Adipocyte (in vitro differentiated cells): ENCODE measurements around the gene CD247.

ENCODE experiments used
- DNase-seq: peaks from one replicate; pipeline ENCODE4 v3.0.0-alpha.2; 2015; ENCODE audit warnings: low read depth
- H3K27me3 ChIP-seq: replicated peaks from 2 replicates; pipeline ENCODE4 v1.7.0; 2013; ENCODE audit warnings: mild to moderate bottlenecking, low read length, moderate library complexity; ENCODE audit not compliant: control insufficient read depth, insufficient read depth
- H3K36me3 ChIP-seq: 2 replicates; pipeline ENCODE4 v1.7.0; 2013; ENCODE audit warnings: low read length, mild to moderate bottlenecking, moderate library complexity; ENCODE audit not compliant: control insufficient read depth, insufficient read depth, severe bottlenecking
- H3K4me1 ChIP-seq: 2 replicates; pipeline ENCODE4 v1.7.0; 2013; ENCODE audit warnings: mild to moderate bottlenecking, low read length, moderate library complexity; ENCODE audit not compliant: control insufficient read depth, insufficient read depth
- H3K4me3 ChIP-seq: 2 replicates; pipeline ENCODE4 v1.7.0; 2013; ENCODE audit warnings: mild to moderate bottlenecking, low read length, moderate library complexity
- H3K9ac ChIP-seq: 2 replicates; pipeline ENCODE4 v1.7.0; 2013; ENCODE audit warnings: mild to moderate bottlenecking, low read length, moderate library complexity
- H3K9me3 ChIP-seq: 2 replicates; pipeline ENCODE4 v1.7.0; 2013; ENCODE audit warnings: mild to moderate bottlenecking, low read length, moderate library complexity; ENCODE audit not compliant: control insufficient read depth

Gene CD247

DNA sequence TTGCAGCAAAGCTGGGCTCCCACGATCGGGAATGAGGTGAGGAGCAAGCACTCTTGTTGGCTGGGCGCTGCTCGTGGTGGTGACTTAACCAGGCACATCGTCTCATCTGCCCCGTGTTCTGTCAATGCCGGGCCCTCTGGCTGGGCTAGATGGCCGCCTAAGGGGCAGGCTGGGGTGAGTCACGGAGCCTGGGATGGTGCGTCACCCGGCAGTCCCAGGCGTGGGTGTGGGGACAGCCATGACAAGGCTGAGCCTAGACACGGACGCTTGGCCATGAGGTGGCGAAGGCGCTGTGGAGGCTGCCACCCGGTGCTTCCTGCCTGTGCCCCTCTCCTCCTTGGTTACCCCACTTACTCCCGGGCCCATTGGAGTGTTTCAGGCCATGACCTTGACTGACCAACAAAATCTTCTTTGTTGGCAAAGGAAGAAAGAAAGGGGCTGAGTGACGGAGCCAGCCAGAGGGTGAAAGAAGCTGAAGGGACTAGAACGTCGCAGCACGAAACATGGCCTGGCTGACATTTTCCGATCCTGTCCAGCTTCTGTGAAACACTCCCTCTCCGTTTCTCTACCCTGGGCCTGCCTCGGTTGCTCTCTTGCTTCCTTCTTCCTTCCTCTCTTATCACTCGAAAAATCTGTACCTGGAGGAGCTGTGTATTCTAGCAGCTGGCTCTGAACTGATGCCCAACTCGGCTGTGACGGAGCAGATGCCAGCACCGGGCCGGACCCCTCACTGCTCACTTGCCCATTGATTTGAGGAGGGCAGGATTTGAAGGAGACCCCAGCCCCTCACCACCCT lies 596 bp downstream of the CD247 start:
- no peaks in the 10 kb centered on the region for H3K4me1 ChIP-seq
- no peak for DNase-seq
- peaks cover 9% of the 10 kb centered on the region for H3K27me3 ChIP-seq
- H3K4me3 ChIP-seq = no peak overlapping the region
- H3K9ac ChIP-seq = no peak overlapping the region
- no peaks in the 10 kb centered on the region for H3K36me3 ChIP-seq
- H3K9me3 ChIP-seq = peaks cover 9% of the 10 kb centered on the region

DNA sequence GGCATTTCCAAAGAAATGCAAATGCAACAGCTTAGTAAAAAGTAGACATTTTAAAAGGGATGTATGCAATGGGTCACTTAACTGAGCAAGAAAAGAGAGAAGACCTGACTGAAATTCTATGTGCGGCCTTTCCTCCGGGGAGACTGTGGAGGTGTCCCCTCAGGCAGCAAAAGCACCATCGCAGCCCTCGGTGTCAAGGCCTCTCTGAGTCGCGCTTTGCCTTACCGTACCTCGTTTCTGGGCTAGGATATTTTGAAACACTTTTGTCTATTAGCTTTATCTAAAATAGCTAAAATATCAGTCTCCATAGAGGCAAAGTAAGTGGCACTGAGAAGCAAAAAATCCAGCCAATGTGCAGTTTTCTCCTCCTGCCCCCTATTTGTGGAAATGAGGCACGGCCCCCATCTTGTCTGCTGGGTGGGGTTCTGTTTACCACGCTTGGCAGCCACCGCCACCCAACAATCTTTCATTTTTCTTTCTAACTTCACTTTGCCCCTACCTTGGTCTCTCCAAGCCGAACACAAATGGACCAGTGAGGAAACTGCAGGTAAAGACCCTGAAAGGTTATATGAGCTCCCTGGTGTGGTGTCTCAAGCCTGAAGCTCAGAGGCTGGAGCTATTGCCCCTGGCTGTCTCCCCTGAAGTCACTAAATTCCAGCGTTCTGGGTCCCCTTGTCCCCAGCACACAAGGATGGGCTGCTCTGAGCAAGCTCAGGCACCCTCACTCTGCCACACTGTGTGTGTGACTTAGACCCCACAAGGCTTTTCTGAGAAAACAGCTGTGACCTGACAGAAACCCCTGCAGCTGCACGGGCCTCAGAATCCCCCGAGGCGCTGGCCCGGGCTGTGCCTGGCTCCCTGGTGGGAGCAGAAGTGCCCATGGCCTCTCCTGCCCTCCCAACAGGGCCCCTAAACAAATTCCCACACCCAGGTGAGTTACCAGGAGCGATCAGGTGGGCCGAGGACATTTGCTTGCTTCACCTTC lies 1.6 kb downstream of the CD247 start:
- Histone ChIP-seq H3K36me3 (no peaks in the 10 kb centered on the region), H3K4me1 (no peaks in the 10 kb centered on the region), H3K4me3 (no peak overlapping the region), H3K9me3 (no peaks in the 10 kb centered on the region), H3K9ac (no peak overlapping the region), H3K27me3 (peaks cover 15% of the 10 kb centered on the region)
- DNase-seq = no peak

DNA sequence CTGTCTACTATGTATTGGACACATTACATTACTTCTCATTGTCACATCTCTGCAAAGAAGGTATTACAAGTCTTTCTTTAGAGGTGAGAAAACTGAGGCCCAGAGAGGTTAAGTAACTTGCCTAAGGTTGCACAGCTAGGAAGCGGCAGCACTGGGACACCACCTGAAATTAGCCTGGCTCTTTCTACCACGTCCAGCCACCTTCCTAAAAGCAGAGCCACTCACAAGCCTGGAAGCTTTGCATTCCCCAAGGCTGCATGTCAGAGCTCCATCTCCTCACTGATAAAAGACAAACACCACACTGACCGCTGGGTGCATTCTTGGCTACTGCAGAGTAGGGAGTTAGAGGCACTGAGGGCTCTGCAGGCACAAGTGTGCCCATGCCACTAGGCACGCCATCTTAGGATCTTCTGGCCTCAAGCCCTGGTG lies 2.4 kb downstream of the CD247 start:
- no peak for DNase-seq
- H3K36me3 ChIP-seq = no peaks in the 10 kb centered on the region

DNA sequence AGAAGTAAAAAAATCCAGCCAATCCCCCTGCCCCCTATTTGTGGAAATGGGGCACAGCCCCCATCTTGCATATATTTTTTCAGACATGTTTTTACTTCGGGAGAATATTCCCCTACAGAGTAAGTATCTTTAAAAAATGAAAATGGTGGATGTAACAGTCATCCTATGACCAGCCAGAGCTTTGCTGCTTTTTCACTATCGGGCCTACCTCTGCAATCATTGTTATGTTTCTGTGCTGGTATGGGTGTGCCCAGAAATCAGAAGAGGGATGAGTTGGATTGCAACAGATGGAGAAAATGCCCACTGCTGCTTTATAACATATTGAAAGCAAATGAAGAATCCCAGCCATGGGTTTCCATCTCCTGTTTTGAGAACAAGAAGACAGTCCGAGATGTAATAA lies 2.9 kb downstream of the CD247 start:
- Histone ChIP-seq H3K36me3 (no peaks in the 10 kb centered on the region), H3K9ac (no peak overlapping the region), H3K4me1 (no peaks in the 10 kb centered on the region), H3K4me3 (no peak overlapping the region), H3K9me3 (no peaks in the 10 kb centered on the region), H3K27me3 (peaks cover 24% of the 10 kb centered on the region)
- no peak for DNase-seq

More for the DNA sequence above, 2.4 kb downstream of the CD247 start:
- H3K4me3 ChIP-seq = no peak overlapping the region
- peaks cover 20% of the 10 kb centered on the region for H3K27me3 ChIP-seq
- H3K9me3 ChIP-seq = no peaks in the 10 kb centered on the region
- H3K9ac ChIP-seq = no peak overlapping the region
- H3K4me1 ChIP-seq = no peaks in the 10 kb centered on the region

DNA sequence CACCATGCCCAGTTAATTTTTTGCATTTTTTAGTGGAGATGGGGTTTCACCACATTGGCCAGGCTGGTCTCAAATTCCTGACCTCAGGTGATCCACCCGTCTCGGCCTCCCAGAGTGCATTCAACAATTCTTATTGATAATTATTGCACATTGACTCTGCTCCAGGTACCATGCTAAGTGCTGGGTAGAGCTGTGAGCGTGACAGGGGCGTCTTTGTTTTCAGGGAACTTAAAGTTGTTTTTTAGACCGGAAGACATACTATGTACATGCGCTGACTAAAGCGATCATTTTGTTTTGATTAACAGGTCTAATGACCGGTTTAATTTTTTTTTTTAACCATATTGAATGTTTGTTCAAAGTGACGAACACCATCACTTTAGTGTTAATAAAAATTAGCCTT lies 4.0 kb downstream of the CD247 start:
- peaks cover 32% of the 10 kb centered on the region for H3K27me3 ChIP-seq
- no peak for DNase-seq
- H3K4me3 ChIP-seq = no peak overlapping the region
- no peaks in the 10 kb centered on the region for H3K9me3 ChIP-seq
- H3K9ac ChIP-seq = no peak overlapping the region
- no peaks in the 10 kb centered on the region for H3K36me3 ChIP-seq
- H3K4me1 ChIP-seq = no peaks in the 10 kb centered on the region

DNA sequence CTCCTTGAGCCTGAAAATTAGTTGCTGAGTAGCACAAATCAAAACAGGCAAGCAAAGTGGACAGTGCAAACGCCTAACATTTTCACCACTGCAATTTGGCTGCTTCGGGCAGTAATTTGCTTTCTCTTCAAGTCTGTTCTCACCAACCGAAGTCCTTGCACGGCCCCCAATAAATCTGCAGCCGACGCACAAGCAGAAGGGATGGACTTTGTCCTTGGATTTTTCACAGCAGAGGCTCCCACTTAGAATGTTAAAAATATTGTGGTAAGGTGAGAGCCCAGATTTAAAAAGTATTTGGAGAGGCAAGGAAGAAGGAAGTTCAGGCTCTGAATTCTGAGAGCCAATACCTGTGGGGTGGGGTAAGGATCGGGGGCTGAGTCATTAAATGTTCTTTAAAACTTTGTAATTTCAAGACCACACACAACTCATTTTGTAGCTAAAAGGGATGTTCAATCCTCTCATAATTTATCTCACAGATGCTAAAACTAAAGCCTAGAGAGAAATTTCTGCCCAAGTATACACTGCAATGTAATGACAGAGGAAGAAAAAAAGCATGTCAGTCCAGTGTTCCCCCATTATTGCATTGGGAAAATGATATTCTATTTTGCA lies 6.2 kb downstream of the CD247 start:
- Histone ChIP-seq H3K9me3 (no peaks in the 10 kb centered on the region), H3K36me3 (no peaks in the 10 kb centered on the region), H3K9ac (no peak overlapping the region), H3K27me3 (peaks cover 28% of the 10 kb centered on the region), H3K4me1 (no peaks in the 10 kb centered on the region), H3K4me3 (no peak overlapping the region)
- DNase-seq = no peak

DNA sequence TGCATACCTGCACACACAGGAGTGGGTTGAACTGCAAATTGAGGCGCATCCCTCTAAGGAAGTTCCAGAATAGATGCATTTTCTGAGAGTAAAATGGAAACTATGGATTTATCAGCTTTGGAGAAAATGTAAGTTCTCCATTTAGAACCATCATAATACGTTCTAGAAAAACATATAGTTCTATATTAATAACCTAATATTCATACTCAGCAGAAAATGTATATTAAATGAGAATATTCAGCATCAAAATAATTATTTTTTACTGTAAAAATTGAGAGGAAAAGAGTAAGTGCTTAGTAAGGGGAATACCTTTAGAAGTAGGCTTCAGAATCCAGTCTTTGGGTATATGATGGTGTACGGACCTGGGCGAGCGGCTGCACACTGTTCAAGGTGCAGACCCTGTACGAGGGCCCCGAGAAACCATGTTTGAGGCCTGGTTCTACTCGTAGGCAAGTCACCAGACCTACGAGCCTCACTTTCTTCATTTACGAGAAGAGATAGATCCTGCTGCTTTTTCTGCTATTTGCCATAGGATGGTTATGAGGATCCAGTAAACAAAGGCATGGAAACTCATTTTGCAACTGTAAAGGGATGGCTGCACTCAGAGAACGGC lies 6.8 kb downstream of the CD247 start:
- no peaks in the 10 kb centered on the region for H3K4me1 ChIP-seq
- H3K36me3 ChIP-seq = no peaks in the 10 kb centered on the region
- no peak overlapping the region for H3K9ac ChIP-seq
- peaks cover 27% of the 10 kb centered on the region for H3K27me3 ChIP-seq
- no peak overlapping the region for H3K4me3 ChIP-seq
- no peak for DNase-seq
- H3K9me3 ChIP-seq = no peaks in the 10 kb centered on the region

DNA sequence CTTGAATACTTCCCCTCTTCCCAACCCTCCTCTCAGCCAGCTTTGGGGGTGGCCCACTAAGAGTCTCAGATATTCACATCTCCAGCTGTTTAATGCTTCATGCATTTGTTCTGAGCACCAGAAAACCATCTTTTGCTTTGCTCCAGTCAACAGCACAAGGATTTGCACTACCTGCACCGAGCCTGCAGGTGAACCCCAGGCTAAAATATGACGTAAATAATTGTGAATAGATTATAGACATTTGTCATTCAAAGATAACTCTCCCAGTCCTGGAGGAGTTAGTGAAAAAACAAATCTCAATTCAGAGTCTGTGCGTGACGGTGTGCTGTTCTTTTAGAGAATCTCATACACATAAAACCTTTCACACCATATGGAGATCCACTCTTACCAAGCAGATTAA lies 7.4 kb downstream of the CD247 start:
- Histone ChIP-seq H3K4me3 (no peak overlapping the region), H3K9ac (no peak overlapping the region), H3K4me1 (no peaks in the 10 kb centered on the region), H3K9me3 (no peaks in the 10 kb centered on the region), H3K27me3 (peaks cover 27% of the 10 kb centered on the region), H3K36me3 (no peaks in the 10 kb centered on the region)
- DNase-seq = no peak

DNA sequence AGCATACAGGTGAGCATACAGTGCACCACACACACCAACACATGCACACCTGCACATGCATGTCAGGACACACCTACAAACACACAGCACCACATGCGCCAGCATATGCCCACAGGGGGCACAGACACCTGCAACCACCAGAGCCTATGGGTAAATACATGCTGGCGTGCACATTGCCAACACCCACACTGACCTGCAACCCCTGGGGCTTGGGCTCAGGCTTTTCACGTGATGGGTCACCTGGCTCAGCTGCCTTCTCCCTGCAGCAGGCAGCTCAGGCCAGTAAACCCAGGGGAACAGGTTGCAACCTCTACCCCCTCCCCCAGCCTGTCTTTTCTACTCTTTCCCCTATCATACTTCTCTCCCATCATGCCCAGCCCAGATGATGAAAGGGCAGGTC lies 8.1 kb downstream of the CD247 start:
- Histone ChIP-seq H3K4me1 (no peaks in the 10 kb centered on the region), H3K4me3 (no peak overlapping the region), H3K36me3 (no peaks in the 10 kb centered on the region), H3K9ac (no peak overlapping the region), H3K27me3 (peaks cover 33% of the 10 kb centered on the region), H3K9me3 (no peaks in the 10 kb centered on the region)
- no peak for DNase-seq

DNA sequence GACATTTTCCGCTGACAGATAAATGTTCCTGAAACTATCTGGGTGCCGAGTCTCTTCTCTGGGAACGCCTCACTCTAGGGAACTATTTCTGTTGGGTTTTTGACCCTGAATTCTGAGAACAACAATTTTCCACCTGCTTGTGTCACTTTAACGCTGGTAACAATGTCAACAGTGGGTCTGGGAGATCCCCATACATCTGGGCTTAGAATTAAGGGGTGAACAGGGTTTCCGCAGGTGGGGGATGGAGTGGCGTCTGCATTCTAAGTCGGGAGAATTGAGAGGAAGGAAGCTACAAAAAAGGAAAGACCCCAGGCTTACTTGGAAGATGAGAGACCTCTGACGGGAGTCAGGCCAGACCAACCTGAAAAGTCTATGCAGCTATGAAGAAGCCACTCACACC lies 8.7 kb downstream of the CD247 start:
- H3K4me1 ChIP-seq = no peaks in the 10 kb centered on the region
- H3K36me3 ChIP-seq = no peaks in the 10 kb centered on the region
- no peaks in the 10 kb centered on the region for H3K9me3 ChIP-seq
- H3K27me3 ChIP-seq = peaks cover 34% of the 10 kb centered on the region
- H3K4me3 ChIP-seq = no peak overlapping the region
- no peak overlapping the region for H3K9ac ChIP-seq
- no peak for DNase-seq

DNA sequence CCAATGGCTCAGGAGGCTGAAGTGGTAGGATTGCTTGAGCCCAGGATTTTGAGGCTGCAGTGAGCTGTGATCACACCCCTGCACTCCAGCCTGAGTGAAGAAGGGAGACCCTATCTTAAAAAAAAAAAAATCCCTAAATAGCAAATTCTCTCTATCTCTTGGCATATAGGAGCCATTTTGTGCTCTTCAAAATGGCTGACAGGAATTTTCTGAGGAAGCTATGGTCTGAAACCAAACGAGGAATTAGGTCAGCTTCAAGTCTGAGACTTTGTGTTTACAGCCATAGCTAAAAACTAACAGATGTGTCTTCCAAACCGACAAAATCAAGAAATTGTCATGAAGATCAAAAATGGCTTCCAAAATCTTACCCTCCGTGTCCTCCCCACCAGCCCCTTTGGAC lies 10.6 kb downstream of the CD247 start:
- Histone ChIP-seq H3K4me3 (no peak overlapping the region), H3K27me3 (peaks cover 51% of the 10 kb centered on the region), H3K9me3 (no peaks in the 10 kb centered on the region), H3K4me1 (no peaks in the 10 kb centered on the region), H3K9ac (no peak overlapping the region), H3K36me3 (no peaks in the 10 kb centered on the region)
- no peak for DNase-seq
